Cardiac muscle cell (in vitro differentiated cells and primary cell): Measurements from ENCODE around the gene HILPDA. TPM values are rescaled to one million over a fixed set of nuclear protein-coding genes. Genes with fewer than 3 reads are reported as not detected.
A peak's percentile ranks its signal among the peaks of the same experiment; 100 is the strongest.
"Not testable (repeated sequence)": the region's sequence is repeated elsewhere in the genome, so short reads cannot be mapped to it uniquely, and the experiment has no call there.

ENCODE experiments used
- DNase-seq, 2 donors: peaks; one replicate each; pipeline versions ENCODE4 v3.0.0 to v3.0.0-alpha.2; 2010 to 2017; ENCODE audit warnings: low read depth in 1 of 2, low spot score in 1 of 2
- H3K27ac ChIP-seq: fragments of 200-600 bp; sonication (generic); 2 replicates; pipeline ENCODE4 v1.5.1; 2016
- H3K27me3 ChIP-seq: fragments of 200-600 bp; sonication (generic); 2 replicates; pipeline ENCODE4 v1.6.0; 2016; ENCODE audit warnings: control low read depth
- H3K36me3 ChIP-seq: fragments of 200-600 bp; sonication (generic); 2 replicates; pipeline ENCODE4 v1.5.1; 2016; ENCODE audit warnings: control low read depth
- H3K4me1 ChIP-seq: fragments of 200-600 bp; sonication (generic); 2 replicates; pipeline ENCODE4 v1.8.1; 2017; ENCODE audit warnings: low read depth, mild to moderate bottlenecking, mixed run types
- H3K4me3 ChIP-seq: fragments of 200-600 bp; sonication (generic); 2 replicates; pipeline ENCODE4 v1.5.1; 2016; ENCODE audit warnings: mild to moderate bottlenecking
- H3K9me3 ChIP-seq: fragments of 200-600 bp; sonication (generic); 2 replicates; pipeline ENCODE4 v1.5.1; 2017; ENCODE audit warnings: low read depth, mild to moderate bottlenecking, control low read depth
- CTCF ChIP-seq: IDR thresholded peaks from 2 replicates; pipeline ENCODE4 v1.5.1; 2012; ENCODE audit warnings: low read depth, mild to moderate bottlenecking, low read length
- polyA plus RNA-seq: library from polyadenylated mRNA; unstranded; fragments of >200 nt; fragmentation: Nextera tagmentation; extraction: Ambion mirVana; gene quantifications from 2 replicates; pipeline ENCODE4 v1.2.1, GENCODE V29; 2016
- total RNA-seq: library from RNA; depleted of rRNA; stranded (reverse); fragments of >200 nt; gene quantifications from 2 replicates; pipeline ENCODE4 v1.2.3, GENCODE V29; 2016

HILPDA gene
- total and polyA plus RNA-seq, 2 experiments from 2014 or later = 16.2 to 56.0 TPM

DNA sequence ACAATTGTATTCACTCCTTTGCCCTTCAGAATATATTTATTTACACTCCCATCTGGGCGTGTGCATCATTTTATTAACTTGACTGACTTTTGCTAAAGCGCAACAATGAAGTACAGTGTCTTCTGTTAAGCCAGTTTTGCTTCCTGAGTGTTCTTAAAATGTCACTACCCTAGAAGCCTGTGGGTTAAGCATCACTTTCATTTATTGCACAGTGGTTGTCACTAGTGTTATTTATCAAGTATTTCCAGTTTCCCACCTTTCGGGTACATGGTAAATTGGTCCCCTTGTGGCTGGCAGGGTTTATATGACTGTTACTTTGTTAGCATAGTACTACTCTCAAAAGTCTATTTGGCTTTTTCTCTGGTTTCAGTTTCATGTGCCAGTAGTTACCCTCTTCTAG, 3.3 kb downstream of the HILPDA start:
- DNase-seq = no peak
- Histone ChIP-seq H3K27ac (no peak overlapping the region), H3K4me1 (peaks cover 21% of the 10 kb centered on the region), H3K27me3 (no peaks in the 10 kb centered on the region), H3K4me3 (no peak overlapping the region), H3K9me3 (no peaks in the 10 kb centered on the region), H3K36me3 (no peaks in the 10 kb centered on the region)
- TF ChIP-seq CTCF = no peak

- Histone ChIP-seq H3K4me3 (no peak overlapping the region), H3K27me3 (no peaks in the 10 kb centered on the region), H3K27ac (no peak overlapping the region), H3K36me3 (no peaks in the 10 kb centered on the region), H3K9me3 (no peaks in the 10 kb centered on the region), H3K4me1 (peaks cover 17% of the 10 kb centered on the region)
- peak; percentile 83 for TF ChIP-seq CTCF
- peak; percentile 73 to 80 for DNase-seq
These were observed 3.8 kb downstream of the HILPDA start for GRCh38 chr7:128459394-128459878.

DNA sequence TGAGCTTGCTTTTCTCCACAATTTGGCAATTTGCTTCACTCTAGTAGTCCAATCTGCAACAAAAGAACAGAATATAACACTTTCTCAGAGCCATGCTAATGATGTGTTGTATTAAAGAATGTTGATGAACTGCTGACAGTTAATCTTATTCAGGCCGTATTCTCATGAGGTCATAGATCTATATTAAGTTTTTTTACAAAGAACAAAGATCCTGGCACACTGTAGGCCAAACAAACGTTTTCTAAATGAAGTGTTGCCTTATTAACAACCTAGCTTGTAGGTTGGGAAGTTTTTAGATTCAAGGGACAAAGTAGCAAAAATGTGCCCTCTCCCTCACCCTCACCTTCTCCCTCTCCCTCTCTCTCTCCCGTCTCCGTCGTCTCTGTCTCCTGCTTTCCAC, 6.8 kb downstream of the HILPDA start:
- no peak for TF ChIP-seq CTCF
- Histone ChIP-seq H3K4me1 (no peaks in the 10 kb centered on the region), H3K27me3 (no peaks in the 10 kb centered on the region), H3K9me3 (no peaks in the 10 kb centered on the region), H3K27ac (no peak overlapping the region), H3K36me3 (no peaks in the 10 kb centered on the region), H3K4me3 (no peak overlapping the region)
- DNase-seq = no peak

DNA sequence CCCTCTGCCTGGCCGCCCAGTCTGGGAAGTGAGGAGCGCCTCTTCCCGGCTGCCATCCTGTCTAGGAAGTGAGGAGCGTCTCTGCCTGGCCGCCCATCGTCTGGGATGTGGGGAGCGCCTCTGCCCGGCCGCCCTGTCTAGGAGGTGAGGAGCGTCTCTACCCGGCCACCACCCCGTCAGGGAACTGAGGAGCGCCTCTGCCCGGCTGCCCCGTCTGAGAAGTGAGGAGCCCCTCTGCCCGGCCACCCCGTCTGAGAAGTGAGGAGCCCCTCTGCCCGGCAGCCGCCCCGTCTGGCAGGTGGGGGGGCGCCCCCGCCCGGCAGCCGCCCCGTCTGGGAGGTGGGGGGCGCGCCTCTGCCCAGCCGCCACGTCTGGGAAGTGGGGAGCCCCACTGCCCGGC, 7.7 kb downstream of the HILPDA start:
- not testable (repeated sequence) for H3K9me3 ChIP-seq, H3K27ac ChIP-seq, H3K27me3 ChIP-seq, H3K4me1 ChIP-seq, H3K4me3 ChIP-seq, DNase-seq, H3K36me3 ChIP-seq

- not testable (repeated sequence) for H3K9me3 ChIP-seq, H3K27me3 ChIP-seq, H3K27ac ChIP-seq, H3K4me1 ChIP-seq, H3K36me3 ChIP-seq, H3K4me3 ChIP-seq, DNase-seq
These were observed 8.3 kb downstream of the HILPDA start for GRCh38 chr7:128463933-128464332.

DNA sequence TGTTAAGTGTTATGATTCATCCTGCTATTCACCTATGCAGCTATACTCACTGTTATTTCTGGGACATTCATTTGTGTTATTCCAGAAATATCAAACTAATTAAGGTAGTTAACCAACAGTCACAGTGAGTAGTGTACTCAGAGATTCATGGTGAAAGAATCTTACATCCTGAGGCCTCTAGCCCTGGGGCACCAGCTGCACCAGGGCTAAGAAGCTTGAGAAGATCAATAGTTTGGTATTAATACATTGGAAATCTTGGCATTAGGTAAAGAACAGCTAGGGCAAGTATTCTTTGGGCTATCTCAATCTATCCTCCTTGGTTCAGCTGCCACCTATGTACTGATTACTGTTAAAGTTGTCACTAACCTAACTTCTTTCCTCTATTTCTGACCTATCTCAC, 11.2 kb downstream of the HILPDA start:
- not testable (repeated sequence) for H3K4me1 ChIP-seq

DNA sequence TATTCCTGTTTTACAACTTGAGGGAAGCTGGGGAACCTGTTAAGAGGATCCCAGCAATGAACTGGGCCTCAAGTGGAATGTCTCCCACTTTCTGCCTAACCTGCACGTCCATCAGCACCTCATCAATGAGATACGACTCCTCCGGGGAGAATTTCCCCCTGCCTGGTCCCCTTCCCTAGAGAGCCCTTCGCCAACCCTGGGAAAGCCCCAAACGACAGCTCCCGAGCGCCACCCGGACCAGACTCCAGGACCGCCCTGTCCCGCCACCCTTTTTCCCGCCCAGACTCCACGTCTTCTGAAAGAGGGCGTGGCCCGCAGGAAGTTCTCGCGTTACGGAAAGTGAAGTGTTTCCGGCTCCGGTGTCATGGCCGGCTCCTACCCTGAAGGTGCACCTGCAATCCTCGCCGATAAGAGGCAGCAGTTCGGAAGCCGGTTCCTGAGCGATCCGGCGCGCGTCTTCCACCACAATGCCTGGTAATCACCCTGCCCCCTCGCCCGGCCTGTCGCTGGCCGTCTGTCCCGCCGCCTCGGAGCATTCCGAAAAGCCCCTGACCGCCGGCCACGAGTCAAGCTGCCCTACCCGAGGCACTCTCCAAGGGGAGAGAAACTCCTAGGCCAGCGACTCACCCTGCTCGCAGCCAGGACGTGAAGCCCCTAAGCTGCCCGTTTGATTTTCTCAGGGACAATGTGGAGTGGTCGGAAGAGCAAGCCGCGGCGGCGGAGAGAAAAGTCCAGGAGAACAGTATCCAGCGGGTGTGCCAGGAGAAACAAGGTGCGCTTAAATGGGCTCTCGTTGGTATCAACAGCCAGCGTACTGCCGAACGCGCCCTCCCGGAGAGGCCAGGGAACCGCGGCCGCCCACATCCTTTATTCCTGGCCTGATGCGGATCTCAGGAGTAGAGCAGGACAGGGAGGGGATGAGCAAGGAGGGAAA, 21.0 kb downstream of the HILPDA start, which contains the start of gene METTL2B:
METTL2B (plus strand) TSS at position 347 of the 934 bp plus-strand sequence; CDS start at position 365, 18 bp downstream.
- peak within 1 kb of the TSS; percentile 93 for H3K27ac ChIP-seq
- TF ChIP-seq CTCF = peak; percentile 21
- H3K4me1 ChIP-seq = not testable (repeated sequence)

More for the DNA sequence above, 11.2 kb downstream of the HILPDA start:
- H3K4me3 ChIP-seq, H3K9me3 ChIP-seq, DNase-seq, H3K27ac ChIP-seq, H3K27me3 ChIP-seq, H3K36me3 ChIP-seq: not testable (repeated sequence)

GRCh38 chr7:128477336-128477690, 21.6 kb downstream of the HILPDA start:
- DNase-seq = not testable (repeated sequence)
- H3K27ac ChIP-seq = peak overlapping the region; percentile 93

More for the DNA sequence above, 21.0 kb downstream of the HILPDA start, which contains the start of gene METTL2B:
- peak; percentile 84 to 97 for DNase-seq
- H3K9me3 ChIP-seq, H3K27me3 ChIP-seq: not testable (repeated sequence)
- Histone ChIP-seq H3K36me3 (peaks cover 14% of the 10 kb centered on the region), H3K4me3 (peak within 1 kb of the TSS; percentile 81)

DNA sequence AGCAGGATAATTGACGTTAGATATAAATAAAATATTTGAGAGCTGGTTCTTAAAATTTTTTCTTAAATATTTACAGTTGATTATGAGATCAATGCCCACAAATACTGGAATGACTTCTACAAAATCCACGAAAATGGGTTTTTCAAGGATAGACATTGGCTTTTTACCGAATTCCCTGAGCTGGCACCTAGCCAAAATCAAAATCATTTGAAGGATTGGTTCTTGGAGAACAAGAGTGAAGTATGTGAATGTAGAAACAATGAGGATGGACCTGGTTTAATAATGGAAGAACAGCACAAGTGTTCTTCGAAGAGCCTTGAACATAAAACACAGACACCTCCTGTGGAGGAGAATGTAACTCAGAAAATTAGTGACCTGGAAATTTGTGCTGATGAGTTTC, 23.4 kb downstream of the HILPDA start:
- not testable (repeated sequence) for H3K27ac ChIP-seq, H3K4me1 ChIP-seq, H3K27me3 ChIP-seq, H3K4me3 ChIP-seq, DNase-seq, H3K9me3 ChIP-seq
- peaks cover 16% of the 10 kb centered on the region for H3K36me3 ChIP-seq

More at GRCh38 chr7:128477336-128477690, 21.6 kb downstream of the HILPDA start:
- H3K4me1 ChIP-seq, H3K9me3 ChIP-seq, H3K27me3 ChIP-seq: not testable (repeated sequence)
- peaks cover 16% of the 10 kb centered on the region for H3K36me3 ChIP-seq
- peak overlapping the region; percentile 81 for H3K4me3 ChIP-seq

- H3K4me1 ChIP-seq, H3K27me3 ChIP-seq, H3K9me3 ChIP-seq, H3K27ac ChIP-seq, H3K36me3 ChIP-seq, H3K4me3 ChIP-seq, DNase-seq: not testable (repeated sequence)
These were observed 32.5 kb downstream of the HILPDA start for GRCh38 chr7:128488134-128488533.
